Measurements from ENCODE around the gene AHNAK2.

AHNAK2 gene

DNA sequence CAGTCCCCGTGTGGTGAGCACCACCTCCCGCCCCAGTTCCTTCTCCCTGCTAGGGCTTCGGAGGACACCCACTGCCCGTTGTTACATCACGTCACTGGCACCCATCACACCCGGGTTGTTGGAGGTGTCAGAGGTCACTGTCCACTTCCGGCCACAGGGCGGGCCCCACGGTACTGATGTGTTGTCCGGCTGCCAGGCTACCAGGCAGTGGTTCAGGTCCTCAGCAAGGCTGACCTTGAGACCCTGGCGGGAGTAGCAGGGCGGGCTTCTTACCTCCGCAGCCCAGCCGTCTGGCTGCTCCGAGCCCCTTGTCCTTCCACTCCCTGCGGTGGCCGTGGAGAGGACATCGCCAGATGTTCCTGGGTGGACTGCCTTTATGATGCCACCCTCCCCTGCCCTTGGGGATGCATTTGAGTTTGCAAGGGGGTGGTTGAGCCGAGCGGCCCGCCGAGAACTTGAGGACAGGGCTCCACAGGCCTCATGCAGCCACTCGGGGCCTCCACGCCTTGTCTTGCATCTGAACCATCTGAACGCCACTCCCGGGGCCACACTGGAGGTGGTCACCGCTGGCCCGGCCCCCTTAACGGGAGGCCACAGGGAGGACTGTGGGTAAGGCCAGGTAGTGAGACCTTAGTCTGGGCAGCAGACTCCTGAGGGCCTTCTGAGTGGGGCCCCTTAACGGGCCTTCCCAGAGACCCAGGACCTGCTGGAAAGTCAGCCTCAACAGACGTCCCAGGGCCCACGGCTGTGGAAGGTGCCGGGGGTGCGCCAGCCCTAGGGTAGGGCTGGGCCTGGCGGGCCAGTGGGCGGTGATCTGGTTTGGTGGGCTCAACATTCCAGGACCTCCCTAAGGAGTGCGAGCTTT is 80.6 kb downstream of the AHNAK2 start:
- no peak overlapping the region for H3K4me3 ChIP-seq (ENCODE audit: low read depth, low read length)
- H3K4me1 ChIP-seq (ENCODE audit: control insufficient read depth, insufficient read depth, low read length), result peaks cover 7% of the 10 kb centered on the region
- no peak overlapping the region for H3K27ac ChIP-seq (ENCODE audit: extremely low read depth, low read depth, low read length)
- CTCF ChIA-PET, result interaction anchor here (0.6 to 1.9 kb wide), 4 partner anchors 21 to 234 kb away, joined by 3 to 19 read pairs (median 4); no protein-coding TSS in a partner anchor
- peaks cover 0 to 21% of the 10 kb centered on the region in 2 experiments; a peak in 1 of 3 replicates for H3K36me3 ChIP-seq (ENCODE audit: control insufficient read depth in 2 of 2, insufficient read depth in 1 of 2, low read length in 2 of 2)
- POLR2A ChIA-PET, result interaction anchor here (0.5 kb wide), 1 partner anchor 210 kb away, joined by 3 read pairs; no protein-coding TSS in a partner anchor
- no peaks in the 10 kb centered on the region for H3K9me3 ChIP-seq (ENCODE audit: control insufficient read depth, insufficient read depth, low read depth, low read length)
- TF ChIP-seq BCL11B (tag by site-specific recombination; IDR thresholded peaks at IDR 0.05; ENCODE audit: low read depth), result no peak
- no peak for TF ChIP-seq ZNF335 (tag by site-specific recombination; conservative IDR thresholded peaks at IDR 0.05)
- no peak for TF ChIP-seq ZNF707 (tag by site-specific recombination; IDR thresholded peaks at IDR 0.05)
- no peak for TF ChIP-seq ZNF623 (tag by site-specific recombination; IDR thresholded peaks at IDR 0.05)
- TF ChIP-seq ZNF529 (tag by site-specific recombination; IDR thresholded peaks at IDR 0.05; ENCODE audit: insufficient replicate concordance), result no peak
- TF ChIP-seq ZNF24 (tag by site-specific recombination; IDR thresholded peaks at IDR 0.05), result no peak
- no peak for TF ChIP-seq TRIM28 (IDR thresholded peaks at IDR 0.05; ENCODE audit: borderline replicate concordance, low read length)
- TF ChIP-seq ZNF791 (tag by site-specific recombination; IDR thresholded peaks at IDR 0.05), result no peak
- TF ChIP-seq ZBTB7A (tag by site-specific recombination; IDR thresholded peaks at IDR 0.05; ENCODE audit: low read depth), result no peak
- no peak for TF ChIP-seq ZBTB8A (tag by site-specific recombination; IDR thresholded peaks at IDR 0.05)
- no peak for TF ChIP-seq ZNF292 (tag by site-specific recombination; IDR thresholded peaks at IDR 0.05; ENCODE audit: borderline replicate concordance, low read depth)
- TF ChIP-seq YY2 (tag by site-specific recombination; IDR thresholded peaks at IDR 0.05), result no peak
- TF ChIP-seq, protein P1, sequence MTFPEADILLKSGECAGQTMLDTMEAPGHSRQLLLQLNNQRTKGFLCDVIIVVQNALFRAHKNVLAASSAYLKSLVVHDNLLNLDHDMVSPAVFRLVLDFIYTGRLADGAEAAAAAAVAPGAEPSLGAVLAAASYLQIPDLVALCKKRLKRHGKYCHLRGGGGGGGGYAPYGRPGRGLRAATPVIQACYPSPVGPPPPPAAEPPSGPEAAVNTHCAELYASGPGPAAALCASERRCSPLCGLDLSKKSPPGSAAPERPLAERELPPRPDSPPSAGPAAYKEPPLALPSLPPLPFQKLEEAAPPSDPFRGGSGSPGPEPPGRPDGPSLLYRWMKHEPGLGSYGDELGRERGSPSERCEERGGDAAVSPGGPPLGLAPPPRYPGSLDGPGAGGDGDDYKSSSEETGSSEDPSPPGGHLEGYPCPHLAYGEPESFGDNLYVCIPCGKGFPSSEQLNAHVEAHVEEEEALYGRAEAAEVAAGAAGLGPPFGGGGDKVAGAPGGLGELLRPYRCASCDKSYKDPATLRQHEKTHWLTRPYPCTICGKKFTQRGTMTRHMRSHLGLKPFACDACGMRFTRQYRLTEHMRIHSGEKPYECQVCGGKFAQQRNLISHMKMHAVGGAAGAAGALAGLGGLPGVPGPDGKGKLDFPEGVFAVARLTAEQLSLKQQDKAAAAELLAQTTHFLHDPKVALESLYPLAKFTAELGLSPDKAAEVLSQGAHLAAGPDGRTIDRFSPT (tag by site-specific recombination; IDR thresholded peaks at IDR 0.05), result no peak
- TF ChIP-seq ZNF10 (tag by site-specific recombination; IDR thresholded peaks at IDR 0.05), result no peak
- no peak for TF ChIP-seq RBAK (tag by site-specific recombination; IDR thresholded peaks at IDR 0.05)
- TF ChIP-seq, protein P2, sequence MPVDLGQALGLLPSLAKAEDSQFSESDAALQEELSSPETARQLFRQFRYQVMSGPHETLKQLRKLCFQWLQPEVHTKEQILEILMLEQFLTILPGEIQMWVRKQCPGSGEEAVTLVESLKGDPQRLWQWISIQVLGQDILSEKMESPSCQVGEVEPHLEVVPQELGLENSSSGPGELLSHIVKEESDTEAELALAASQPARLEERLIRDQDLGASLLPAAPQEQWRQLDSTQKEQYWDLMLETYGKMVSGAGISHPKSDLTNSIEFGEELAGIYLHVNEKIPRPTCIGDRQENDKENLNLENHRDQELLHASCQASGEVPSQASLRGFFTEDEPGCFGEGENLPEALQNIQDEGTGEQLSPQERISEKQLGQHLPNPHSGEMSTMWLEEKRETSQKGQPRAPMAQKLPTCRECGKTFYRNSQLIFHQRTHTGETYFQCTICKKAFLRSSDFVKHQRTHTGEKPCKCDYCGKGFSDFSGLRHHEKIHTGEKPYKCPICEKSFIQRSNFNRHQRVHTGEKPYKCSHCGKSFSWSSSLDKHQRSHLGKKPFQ (tag by site-specific recombination; IDR thresholded peaks at IDR 0.05), result no peak
- TF ChIP-seq, protein P3, sequence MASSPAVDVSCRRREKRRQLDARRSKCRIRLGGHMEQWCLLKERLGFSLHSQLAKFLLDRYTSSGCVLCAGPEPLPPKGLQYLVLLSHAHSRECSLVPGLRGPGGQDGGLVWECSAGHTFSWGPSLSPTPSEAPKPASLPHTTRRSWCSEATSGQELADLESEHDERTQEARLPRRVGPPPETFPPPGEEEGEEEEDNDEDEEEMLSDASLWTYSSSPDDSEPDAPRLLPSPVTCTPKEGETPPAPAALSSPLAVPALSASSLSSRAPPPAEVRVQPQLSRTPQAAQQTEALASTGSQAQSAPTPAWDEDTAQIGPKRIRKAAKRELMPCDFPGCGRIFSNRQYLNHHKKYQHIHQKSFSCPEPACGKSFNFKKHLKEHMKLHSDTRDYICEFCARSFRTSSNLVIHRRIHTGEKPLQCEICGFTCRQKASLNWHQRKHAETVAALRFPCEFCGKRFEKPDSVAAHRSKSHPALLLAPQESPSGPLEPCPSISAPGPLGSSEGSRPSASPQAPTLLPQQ (tag by site-specific recombination; IDR thresholded peaks at IDR 0.05), result no peak

GRCh38 chr14:104895786-104896661 is 82.2 kb downstream of the AHNAK2 start:
- no peaks in the 10 kb centered on the region for H3K9me3 ChIP-seq (ENCODE audit: control insufficient read depth, insufficient read depth, low read depth, low read length)
- peaks cover 0 to 22% of the 10 kb centered on the region in 2 experiments; a peak in 1 of 3 replicates for H3K36me3 ChIP-seq (ENCODE audit: control insufficient read depth in 2 of 2, insufficient read depth in 1 of 2, low read length in 2 of 2)
- ChIA-PET CTCF (interaction anchor here (0.6 to 2.1 kb wide), 19 partner anchors 15 to 1398 kb away, joined by 3 to 19 read pairs (median 3); partner anchors contain the start of gene CDCA4), POLR2A (interaction anchor here (0.8 kb wide), 1 partner anchor 79 kb away, joined by 3 read pairs; no protein-coding TSS in a partner anchor)
- peaks cover 7% of the 10 kb centered on the region for H3K4me1 ChIP-seq (ENCODE audit: control insufficient read depth, insufficient read depth, low read length)
- 0 out of 2 replicates have a peak overlapping the region, but pooled peaks have one; percentile 41 for H3K27ac ChIP-seq (ENCODE audit: extremely low read depth, low read depth, low read length)
- no peak overlapping the region for H3K4me3 ChIP-seq (ENCODE audit: low read depth, low read length)
- peak; percentile 24; the same call in 1 of the 2 replicates for TF ChIP-seq KLF1 (tag by site-specific recombination; IDR thresholded peaks at IDR 0.05)
- TF ChIP-seq ZNF114 (tag by site-specific recombination; IDR thresholded peaks at IDR 0.05), result no peak
- TF ChIP-seq ZNF555 (tag by site-specific recombination; conservative IDR thresholded peaks at IDR 0.05), result no peak
- TF ChIP-seq ZNF600 (tag by site-specific recombination; IDR thresholded peaks at IDR 0.05), result 0 out of 2 replicates have a peak, but pooled peaks have one; percentile 18
- TF ChIP-seq ZSCAN18 (tag by site-specific recombination; IDR thresholded peaks at IDR 0.05), result no peak
- TF ChIP-seq ZNF341 (tag by site-specific recombination; IDR thresholded peaks at IDR 0.05; ENCODE audit: low read depth), result 0 out of 2 replicates have a peak, but pooled peaks have one; percentile 28
- TF ChIP-seq ZNF394 (tag by site-specific recombination; IDR thresholded peaks at IDR 0.05; ENCODE audit: borderline replicate concordance), result no peak
- TF ChIP-seq ZFHX2 (tag by site-specific recombination; conservative IDR thresholded peaks at IDR 0.05), result peak; percentile 30; the same call in 1 of the 2 replicates

All from HEK293 (cell line).